ENCODE data around the gene MT2A.

DNA sequence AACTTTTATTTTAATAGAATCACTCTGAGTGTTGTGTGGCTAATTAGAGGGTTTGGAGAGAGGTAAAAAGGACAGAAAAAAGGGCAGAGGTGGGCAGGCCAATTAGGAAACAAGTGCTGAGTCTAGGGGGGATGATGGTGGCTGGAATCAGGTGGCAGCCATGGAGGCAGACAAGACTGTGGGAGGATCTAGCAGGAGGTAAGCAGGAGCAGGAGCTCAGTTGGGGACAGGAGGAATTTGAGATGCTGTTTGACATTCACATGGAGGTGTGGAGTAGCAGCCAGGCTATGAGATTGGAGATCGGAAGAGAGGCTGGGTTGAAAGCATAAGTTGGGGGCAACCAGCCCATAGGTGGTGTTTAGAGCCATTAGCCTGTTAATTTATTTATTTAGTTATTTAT lies 47.3 kb upstream of the MT2A start:
- no peak for TF ChIP-seq SMC3 (IDR thresholded peaks at IDR 0.05; ENCODE audit: borderline replicate concordance, low read length)
- no peak for TF ChIP-seq POLR2A (IDR thresholded peaks at IDR 0.05; ENCODE audit: low read depth, low read length)
- TF ChIP-seq, protein P1, sequence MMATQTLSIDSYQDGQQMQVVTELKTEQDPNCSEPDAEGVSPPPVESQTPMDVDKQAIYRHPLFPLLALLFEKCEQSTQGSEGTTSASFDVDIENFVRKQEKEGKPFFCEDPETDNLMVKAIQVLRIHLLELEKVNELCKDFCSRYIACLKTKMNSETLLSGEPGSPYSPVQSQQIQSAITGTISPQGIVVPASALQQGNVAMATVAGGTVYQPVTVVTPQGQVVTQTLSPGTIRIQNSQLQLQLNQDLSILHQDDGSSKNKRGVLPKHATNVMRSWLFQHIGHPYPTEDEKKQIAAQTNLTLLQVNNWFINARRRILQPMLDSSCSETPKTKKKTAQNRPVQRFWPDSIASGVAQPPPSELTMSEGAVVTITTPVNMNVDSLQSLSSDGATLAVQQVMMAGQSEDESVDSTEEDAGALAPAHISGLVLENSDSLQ (IDR thresholded peaks at IDR 0.05) = no peak
- TF ChIP-seq RAD51 (IDR thresholded peaks at IDR 0.05) = no peak
- TF ChIP-seq, protein P2, sequence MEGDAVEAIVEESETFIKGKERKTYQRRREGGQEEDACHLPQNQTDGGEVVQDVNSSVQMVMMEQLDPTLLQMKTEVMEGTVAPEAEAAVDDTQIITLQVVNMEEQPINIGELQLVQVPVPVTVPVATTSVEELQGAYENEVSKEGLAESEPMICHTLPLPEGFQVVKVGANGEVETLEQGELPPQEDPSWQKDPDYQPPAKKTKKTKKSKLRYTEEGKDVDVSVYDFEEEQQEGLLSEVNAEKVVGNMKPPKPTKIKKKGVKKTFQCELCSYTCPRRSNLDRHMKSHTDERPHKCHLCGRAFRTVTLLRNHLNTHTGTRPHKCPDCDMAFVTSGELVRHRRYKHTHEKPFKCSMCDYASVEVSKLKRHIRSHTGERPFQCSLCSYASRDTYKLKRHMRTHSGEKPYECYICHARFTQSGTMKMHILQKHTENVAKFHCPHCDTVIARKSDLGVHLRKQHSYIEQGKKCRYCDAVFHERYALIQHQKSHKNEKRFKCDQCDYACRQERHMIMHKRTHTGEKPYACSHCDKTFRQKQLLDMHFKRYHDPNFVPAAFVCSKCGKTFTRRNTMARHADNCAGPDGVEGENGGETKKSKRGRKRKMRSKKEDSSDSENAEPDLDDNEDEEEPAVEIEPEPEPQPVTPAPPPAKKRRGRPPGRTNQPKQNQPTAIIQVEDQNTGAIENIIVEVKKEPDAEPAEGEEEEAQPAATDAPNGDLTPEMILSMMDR (IDR thresholded peaks at IDR 0.05 in 2 of 3, conservative IDR thresholded peaks at IDR 0.05 in 1 of 3; ENCODE audit: control insufficient read depth in 2 of 3, extremely low read depth in 1 of 3, insufficient read depth in 1 of 3, low read depth in 3 of 3, low read length in 3 of 3) = no peak
- TF ChIP-seq CHD4 (IDR thresholded peaks at IDR 0.05) = no peak
- TF ChIP-seq TCF12 (IDR thresholded peaks at IDR 0.05; ENCODE audit: low read depth, low read length) = no peak

Measured in GM12878 (cell line).